ENCODE results near the gene CDIP1. TPM values are rescaled to one million over a fixed set of nuclear protein-coding genes. Genes with fewer than 3 reads are reported as not detected.
A peak's percentile ranks its signal among the peaks of the same experiment; 100 is the strongest.

CDIP1 gene
- total RNA-seq, 1 donor from 2014 or later, result 12.9 TPM

DNA sequence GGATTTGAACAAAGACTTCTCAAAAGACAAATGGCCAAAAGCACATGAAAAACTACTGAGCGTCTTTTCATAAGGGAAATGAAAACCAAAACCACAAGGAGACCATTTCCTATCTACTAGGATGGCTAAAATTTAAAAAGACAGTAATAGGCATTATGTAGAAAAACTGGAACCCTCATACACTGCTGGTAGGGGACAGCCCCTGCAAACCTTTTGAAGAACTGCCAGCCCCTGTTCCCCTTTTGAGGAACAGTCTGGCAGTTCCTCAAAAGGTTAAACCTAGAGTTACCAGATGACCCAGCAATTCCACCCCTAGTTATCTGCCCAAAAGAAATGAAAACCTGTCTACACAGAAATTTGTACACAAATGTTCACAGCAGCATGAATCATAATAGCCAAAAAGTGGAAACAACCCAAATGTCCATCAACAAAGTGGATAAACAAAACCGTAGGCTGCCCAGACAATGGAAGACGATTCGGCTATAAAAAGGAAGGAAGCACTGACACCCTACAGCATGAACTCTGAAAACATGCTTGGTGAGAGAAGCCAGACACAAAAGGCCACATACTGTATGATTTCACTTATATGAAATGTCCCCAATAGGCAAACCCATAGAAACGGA is 22.9 kb downstream of the CDIP1 start:
- Mint-ChIP-seq H3K4me1 (peaks cover 35% of the 10 kb centered on the region), H3K36me3 (ENCODE audit: low read depth) (peaks cover 24% of the 10 kb centered on the region), H3K4me3 (peak overlapping the region; percentile 60), H3K9me3 (no peaks in the 10 kb centered on the region), H3K27me3 (no peaks in the 10 kb centered on the region), H3K27ac (peak overlapping the region; percentile 85)
- intact Hi-C loops (cut with micrococcal nuclease), result no loop called here
- peak; percentile 81 for ATAC-seq (ENCODE audit: low read depth)
- TF ChIP-seq, protein P1, sequence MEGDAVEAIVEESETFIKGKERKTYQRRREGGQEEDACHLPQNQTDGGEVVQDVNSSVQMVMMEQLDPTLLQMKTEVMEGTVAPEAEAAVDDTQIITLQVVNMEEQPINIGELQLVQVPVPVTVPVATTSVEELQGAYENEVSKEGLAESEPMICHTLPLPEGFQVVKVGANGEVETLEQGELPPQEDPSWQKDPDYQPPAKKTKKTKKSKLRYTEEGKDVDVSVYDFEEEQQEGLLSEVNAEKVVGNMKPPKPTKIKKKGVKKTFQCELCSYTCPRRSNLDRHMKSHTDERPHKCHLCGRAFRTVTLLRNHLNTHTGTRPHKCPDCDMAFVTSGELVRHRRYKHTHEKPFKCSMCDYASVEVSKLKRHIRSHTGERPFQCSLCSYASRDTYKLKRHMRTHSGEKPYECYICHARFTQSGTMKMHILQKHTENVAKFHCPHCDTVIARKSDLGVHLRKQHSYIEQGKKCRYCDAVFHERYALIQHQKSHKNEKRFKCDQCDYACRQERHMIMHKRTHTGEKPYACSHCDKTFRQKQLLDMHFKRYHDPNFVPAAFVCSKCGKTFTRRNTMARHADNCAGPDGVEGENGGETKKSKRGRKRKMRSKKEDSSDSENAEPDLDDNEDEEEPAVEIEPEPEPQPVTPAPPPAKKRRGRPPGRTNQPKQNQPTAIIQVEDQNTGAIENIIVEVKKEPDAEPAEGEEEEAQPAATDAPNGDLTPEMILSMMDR (IDR thresholded peaks at IDR 0.05), result no peak
- DNase-seq, result no peak
- POLR2A ChIA-PET, result interaction anchor here (0.8 kb wide), 1 partner anchor 10 kb away, joined by 3 read pairs; no protein-coding TSS in a partner anchor
- CTCF ChIA-PET, result interaction anchor here (1.0 to 1.3 kb wide), 2 partner anchors 11 to 33 kb away, joined by 3 to 4 read pairs; no protein-coding TSS in a partner anchor

DNA sequence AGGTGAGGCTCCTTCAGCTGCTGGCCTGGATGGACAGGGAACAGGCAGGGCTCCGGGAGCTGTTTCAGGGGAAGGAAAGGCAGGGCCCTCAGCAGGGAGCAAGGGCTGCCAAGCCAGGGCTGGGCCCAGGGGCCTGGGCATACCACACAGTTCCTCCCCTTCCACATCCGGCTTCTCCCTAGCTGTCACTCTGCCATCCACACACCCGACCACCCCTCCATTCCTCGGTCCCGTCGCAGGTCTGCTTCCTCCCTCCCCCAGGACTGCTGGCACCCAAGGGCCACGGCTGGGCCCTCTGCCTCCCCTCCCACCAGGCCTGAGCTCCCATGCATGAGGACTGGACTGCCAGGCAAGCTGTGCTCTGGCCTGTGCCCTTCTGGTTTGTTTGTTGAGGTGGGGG is 24.0 kb downstream of the CDIP1 start:
- no peak overlapping the region for H3K4me3 Mint-ChIP-seq
- peaks cover 34% of the 10 kb centered on the region for H3K36me3 Mint-ChIP-seq (ENCODE audit: low read depth)
- ChIA-PET POLR2A (interaction anchor here (0.9 to 1.0 kb wide), 2 partner anchors 38 to 101 kb away, joined by 3 read pairs; partner anchors contain the start of gene HMOX2), CTCF (interaction anchor here (1.0 to 1.3 kb wide), 2 partner anchors 10 to 34 kb away, joined by 3 to 4 read pairs; no protein-coding TSS in a partner anchor)
- H3K27me3 Mint-ChIP-seq, result no peaks in the 10 kb centered on the region
- ATAC-seq (ENCODE audit: low read depth) (no peak), DNase-seq (no peak)
- H3K4me1 Mint-ChIP-seq, result peaks cover 35% of the 10 kb centered on the region
- peak overlapping the region; percentile 85 for H3K27ac Mint-ChIP-seq
- TF ChIP-seq, protein P1 (IDR thresholded peaks at IDR 0.05), result no peak
- H3K9me3 Mint-ChIP-seq, result no peaks in the 10 kb centered on the region
- intact Hi-C loops (cut with micrococcal nuclease), result no loop called here

DNA sequence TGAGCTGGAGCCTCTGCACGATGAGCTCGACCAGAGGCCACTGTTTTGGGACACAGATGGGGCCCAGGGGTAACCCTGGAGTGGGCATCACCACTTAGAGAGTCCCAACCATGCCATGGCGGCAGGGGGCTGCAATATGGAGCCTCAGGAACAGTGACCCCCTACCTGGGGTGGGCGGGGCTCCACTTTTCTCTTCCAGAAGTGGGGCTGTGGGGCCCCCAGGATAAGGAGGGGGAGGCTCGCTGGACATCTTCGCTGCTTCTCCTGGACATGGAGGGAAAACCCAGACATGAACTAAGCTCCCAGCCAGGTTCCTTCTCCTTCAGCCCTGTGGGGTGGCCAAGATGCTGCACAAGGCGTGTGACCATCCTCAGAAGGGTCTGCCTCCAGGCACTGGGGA is 24.7 kb downstream of the CDIP1 start:
- DNase-seq (no peak), ATAC-seq (ENCODE audit: low read depth) (no peak)
- intact Hi-C loops (cut with micrococcal nuclease), result no loop called here
- peaks cover 35% of the 10 kb centered on the region for H3K4me1 Mint-ChIP-seq
- ChIA-PET POLR2A (interaction anchor here (1.0 kb wide), 1 partner anchor 102 kb away, joined by 3 read pairs; no protein-coding TSS in a partner anchor), CTCF (no interaction called here)
- H3K4me3 Mint-ChIP-seq, result no peak overlapping the region
- H3K27me3 Mint-ChIP-seq, result no peaks in the 10 kb centered on the region
- no peak overlapping the region for H3K27ac Mint-ChIP-seq
- H3K36me3 Mint-ChIP-seq (ENCODE audit: low read depth), result peaks cover 40% of the 10 kb centered on the region
- no peaks in the 10 kb centered on the region for H3K9me3 Mint-ChIP-seq
- TF ChIP-seq, protein P1 (IDR thresholded peaks at IDR 0.05), result no peak

DNA sequence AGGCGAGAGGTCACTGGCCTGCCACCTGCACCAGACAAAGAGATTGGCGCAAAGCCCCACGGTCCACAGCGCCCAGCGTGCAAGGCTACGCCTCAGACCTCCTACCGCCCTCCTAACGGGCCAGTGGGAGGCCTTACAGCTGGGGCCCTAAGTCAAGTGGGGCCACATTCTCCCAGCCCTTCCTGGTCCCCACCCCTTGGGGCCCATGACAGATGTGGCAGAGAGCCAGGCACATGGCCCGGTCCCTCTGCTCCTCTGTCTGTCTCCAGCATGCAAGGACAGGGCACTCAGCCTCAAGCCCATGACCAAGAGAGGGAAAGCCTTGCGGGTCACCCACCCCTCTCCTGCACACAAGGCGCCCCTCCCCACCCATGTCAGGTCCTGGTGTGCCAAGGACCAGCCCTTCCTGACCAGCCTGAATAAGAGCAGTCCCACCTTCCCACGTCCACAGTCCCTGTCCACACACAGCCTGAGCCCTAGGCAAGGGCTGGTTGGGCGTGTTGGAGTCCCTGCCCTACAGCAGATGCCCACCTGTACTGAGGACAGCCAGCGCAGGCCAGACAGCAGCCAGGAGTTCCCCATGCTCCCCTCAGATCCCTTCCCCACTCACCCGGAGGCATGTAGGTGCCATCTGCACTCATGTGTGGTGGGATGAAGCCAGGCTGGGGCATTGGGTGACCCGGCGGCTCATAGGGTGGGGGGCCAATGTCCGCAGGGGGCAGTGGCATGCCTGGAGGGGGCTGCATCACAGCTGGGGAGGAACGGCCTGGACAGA is 25.3 kb downstream of the CDIP1 start:
- POLR2A ChIA-PET, result no interaction called here
- H3K36me3 Mint-ChIP-seq (ENCODE audit: low read depth), result peaks cover 45% of the 10 kb centered on the region
- no peak for DNase-seq
- H3K27me3 Mint-ChIP-seq, result no peaks in the 10 kb centered on the region
- no peak overlapping the region for H3K4me3 Mint-ChIP-seq
- CTCF ChIA-PET, result no interaction called here
- ATAC-seq (ENCODE audit: low read depth), result no peak
- H3K9me3 Mint-ChIP-seq, result no peaks in the 10 kb centered on the region
- no peak overlapping the region for H3K27ac Mint-ChIP-seq
- H3K4me1 Mint-ChIP-seq, result peaks cover 35% of the 10 kb centered on the region
- intact Hi-C loops (cut with micrococcal nuclease), result no loop called here
- TF ChIP-seq, protein P1 (IDR thresholded peaks at IDR 0.05), result no peak

DNA sequence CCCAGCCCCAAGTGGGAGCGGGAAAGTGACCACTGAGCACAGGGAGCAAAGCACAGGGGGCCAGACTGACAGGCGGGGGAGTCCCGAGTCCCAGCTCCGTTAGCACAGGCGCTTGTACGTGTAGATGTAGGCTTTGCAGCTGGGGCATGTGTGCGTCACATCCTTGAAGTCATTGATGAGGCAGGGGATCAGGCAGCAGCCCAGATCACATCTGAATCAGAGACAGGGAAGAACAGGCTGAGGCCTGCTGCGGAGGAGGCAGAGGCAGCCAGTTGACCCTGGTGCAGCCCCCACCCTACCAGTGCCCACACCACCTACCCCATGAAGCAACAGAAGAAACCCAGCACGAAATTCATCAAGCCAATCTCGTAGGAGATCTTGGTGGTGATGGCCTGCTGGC is 26.1 kb downstream of the CDIP1 start:
- H3K27ac Mint-ChIP-seq, result no peak overlapping the region
- no peak overlapping the region for H3K4me3 Mint-ChIP-seq
- DNase-seq (no peak), ATAC-seq (ENCODE audit: low read depth) (no peak)
- H3K36me3 Mint-ChIP-seq (ENCODE audit: low read depth), result peaks cover 53% of the 10 kb centered on the region
- TF ChIP-seq, protein P1 (IDR thresholded peaks at IDR 0.05), result no peak
- POLR2A ChIA-PET, result no interaction called here
- no peaks in the 10 kb centered on the region for H3K27me3 Mint-ChIP-seq
- intact Hi-C loops (cut with micrococcal nuclease), result no loop called here
- CTCF ChIA-PET, result interaction anchor here (1.3 kb wide), 1 partner anchor 112 kb away, joined by 4 read pairs; the partner anchor contains the start of gene MGRN1
- peaks cover 35% of the 10 kb centered on the region for H3K4me1 Mint-ChIP-seq
- H3K9me3 Mint-ChIP-seq, result no peaks in the 10 kb centered on the region
